Fibroblast of lung (primary cell): ENCODE data around the gene SPOCK1. TPM values are rescaled to one million over a fixed set of nuclear protein-coding genes. Genes with fewer than 3 reads are reported as not detected.

Experiments used
- DNase-seq, 2 donors: peaks; one replicate each; pipeline versions ENCODE4 v3.0.0 to v3.0.0-alpha.2; 2010; ENCODE audit warnings: low read depth in 2 of 2
- H2AFZ ChIP-seq: 2 replicates; pipeline ENCODE4 v1.5.1; 2012; ENCODE audit warnings: low read length, control low read depth, inconsistent platforms
- H3K27ac ChIP-seq: 2 replicates; pipeline ENCODE4 v1.5.1; 2011; ENCODE audit warnings: low read length, control low read depth; ENCODE audit not compliant: insufficient read depth
- H3K27me3 ChIP-seq: 2 replicates; pipeline ENCODE4 v1.5.1; 2011; ENCODE audit warnings: mild to moderate bottlenecking, low read length; ENCODE audit not compliant: control insufficient read depth, insufficient read depth
- H3K36me3 ChIP-seq: 2 replicates; pipeline ENCODE4 v1.5.1; 2011; ENCODE audit warnings: low read length; ENCODE audit not compliant: control insufficient read depth, insufficient read depth
- H3K4me1 ChIP-seq: 2 replicates; pipeline ENCODE4 v1.5.1; 2011; ENCODE audit warnings: low read length; ENCODE audit not compliant: control insufficient read depth, insufficient read depth; ENCODE audit errors: extremely low read depth
- H3K4me2 ChIP-seq: 2 replicates; pipeline ENCODE4 v1.5.1; 2011; ENCODE audit warnings: low read length, control low read depth; ENCODE audit not compliant: insufficient read depth; ENCODE audit errors: extremely low read depth
- H3K4me3 ChIP-seq, 4 experiments: fragments of 200-600 bp in 1 of 4; sonication (generic) in 1 of 4; replicated peaks in 1 of 4; 2 replicates each; pipeline ENCODE4 v1.5.1; 2011 to 2016; ENCODE audit warnings: low read length in 4 of 4, low read depth in 3 of 4, mild to moderate bottlenecking in 3 of 4, control low read depth in 2 of 4, inconsistent platforms in 1 of 4, mixed read lengths in 1 of 4; ENCODE audit not compliant: insufficient read depth in 1 of 4; ENCODE audit errors: control extremely low read depth in 1 of 4
- H3K79me2 ChIP-seq: 2 replicates; pipeline ENCODE4 v1.5.1; 2012; ENCODE audit warnings: mild to moderate bottlenecking, low read length, inconsistent platforms; ENCODE audit not compliant: control insufficient read depth, insufficient read depth
- H3K9ac ChIP-seq: 2 replicates; pipeline ENCODE4 v1.5.1; 2011; ENCODE audit warnings: mild to moderate bottlenecking, low read length, control low read depth; ENCODE audit not compliant: insufficient read depth
- H3K9me3 ChIP-seq: 2 replicates; pipeline ENCODE4 v1.5.1; 2012; ENCODE audit warnings: low read depth, low read length; ENCODE audit not compliant: control insufficient read depth, insufficient read depth
- H4K20me1 ChIP-seq: 2 replicates; pipeline ENCODE4 v1.5.1; 2011; ENCODE audit warnings: low read length; ENCODE audit not compliant: control insufficient read depth, insufficient read depth; ENCODE audit errors: extremely low read depth
- EZH2 ChIP-seq: IDR thresholded peaks from 2 replicates; pipeline ENCODE4 v1.5.1; 2012; ENCODE audit warnings: low read length, control low read depth, mild to moderate bottlenecking; ENCODE audit errors: missing control alignments
- polyA plus RNA-seq, 2 donors: library from polyadenylated mRNA; depleted of rRNA in 1 of 2; stranded (reverse) in 1 of 2; unstranded in 1 of 2; fragments of >200 nt; gene quantifications; 2 replicates each; pipeline ENCODE4 v1.2.1, GENCODE V29; 2011 to 2012; ENCODE audit warnings: missing spikeins in 1 of 2
- total RNA-seq: library from RNA; depleted of rRNA; stranded (reverse); fragments of >200 nt; gene quantifications from 2 replicates; pipeline ENCODE4 v1.2.1, GENCODE V29; 2014
- TF ChIP-seq, protein P1 (sequence below), 2 donors: IDR thresholded peaks in 1 of 2; conservative IDR thresholded peaks in 1 of 2; 1 replicate in 1 of 2; 2 replicates in 1 of 2; pipeline ENCODE4 v1.5.1; 2011 to 2012; ENCODE audit warnings: low read length in 2 of 2, control low read depth in 1 of 2, inconsistent platforms in 1 of 2, low read depth in 1 of 2, mild to moderate bottlenecking in 1 of 2

SPOCK1 gene
- total and polyA plus RNA-seq, 2 donors (not counting 1 experiment from before 2014, with no cell fraction given), result 11.1 to 34.9 TPM

DNA sequence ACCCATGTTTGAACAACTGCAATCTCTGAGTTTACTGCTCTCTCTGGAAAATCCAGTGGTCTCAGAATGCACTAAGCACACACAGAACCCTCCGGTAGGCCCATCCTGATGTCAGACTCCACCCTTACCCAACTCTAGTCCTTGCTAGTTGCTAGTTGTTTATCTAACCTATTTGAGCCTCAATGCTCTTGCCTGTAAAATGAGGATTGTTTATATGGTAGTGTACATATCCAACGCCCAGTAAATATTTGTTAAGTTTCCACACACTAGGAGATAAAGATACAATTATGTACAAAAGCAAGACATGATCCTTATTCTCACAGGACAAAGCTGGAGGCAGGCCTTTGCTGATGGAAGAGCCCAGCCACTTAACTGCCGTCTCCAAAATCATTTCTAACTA, 192.2 kb downstream of the SPOCK1 start:
- Histone ChIP-seq H4K20me1 (no peaks in the 10 kb centered on the region), H3K4me2 (no peak overlapping the region), H3K4me1 (peaks cover 16% of the 10 kb centered on the region), H3K36me3 (no peaks in the 10 kb centered on the region), H3K9ac (no peak overlapping the region), H3K4me3 (no peak overlapping the region), H2AFZ (no peak overlapping the region), H3K27me3 (no peaks in the 10 kb centered on the region), H3K9me3 (no peaks in the 10 kb centered on the region), H3K79me2 (no peaks in the 10 kb centered on the region), H3K27ac (no peak overlapping the region)
- no peak for DNase-seq
- no peak for TF ChIP-seq EZH2

DNA sequence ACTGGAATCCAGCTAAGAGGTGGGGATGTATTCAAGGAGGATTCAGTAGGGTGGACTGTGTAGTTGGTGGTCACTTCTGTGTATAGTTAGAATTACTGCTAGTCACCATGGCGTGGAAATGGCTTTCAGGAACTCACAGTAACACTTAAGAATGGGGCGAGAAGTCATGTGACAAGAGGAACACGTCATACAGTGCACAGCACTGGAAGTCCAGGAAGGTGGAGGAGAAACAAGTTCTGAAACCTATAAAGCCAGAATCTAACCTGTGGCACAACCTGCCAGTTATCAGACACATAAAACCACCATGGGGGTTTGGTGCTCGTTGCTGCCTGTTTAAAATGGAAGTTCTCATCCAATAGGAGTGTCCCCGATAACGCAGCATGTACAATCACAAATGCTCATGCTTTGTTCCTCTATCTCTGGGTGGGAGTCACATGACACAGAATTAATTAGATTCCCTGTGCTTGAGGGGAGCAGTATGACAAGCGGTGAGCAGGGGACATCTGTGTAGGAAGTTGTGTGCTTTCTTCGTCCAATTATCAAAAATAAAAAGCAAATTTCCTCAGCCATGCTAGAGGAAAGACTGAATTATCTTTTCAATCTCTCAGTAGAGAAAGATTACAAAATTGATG, 193.0 kb downstream of the SPOCK1 start:
- Histone ChIP-seq H3K79me2 (no peaks in the 10 kb centered on the region), H4K20me1 (no peaks in the 10 kb centered on the region), H3K4me3 (no peak overlapping the region), H3K9ac (no peak overlapping the region), H2AFZ (no peak overlapping the region), H3K36me3 (no peaks in the 10 kb centered on the region), H3K27me3 (no peaks in the 10 kb centered on the region), H3K4me2 (no peak overlapping the region), H3K9me3 (no peaks in the 10 kb centered on the region), H3K27ac (no peak overlapping the region), H3K4me1 (peaks cover 15% of the 10 kb centered on the region)
- TF ChIP-seq, protein P1, sequence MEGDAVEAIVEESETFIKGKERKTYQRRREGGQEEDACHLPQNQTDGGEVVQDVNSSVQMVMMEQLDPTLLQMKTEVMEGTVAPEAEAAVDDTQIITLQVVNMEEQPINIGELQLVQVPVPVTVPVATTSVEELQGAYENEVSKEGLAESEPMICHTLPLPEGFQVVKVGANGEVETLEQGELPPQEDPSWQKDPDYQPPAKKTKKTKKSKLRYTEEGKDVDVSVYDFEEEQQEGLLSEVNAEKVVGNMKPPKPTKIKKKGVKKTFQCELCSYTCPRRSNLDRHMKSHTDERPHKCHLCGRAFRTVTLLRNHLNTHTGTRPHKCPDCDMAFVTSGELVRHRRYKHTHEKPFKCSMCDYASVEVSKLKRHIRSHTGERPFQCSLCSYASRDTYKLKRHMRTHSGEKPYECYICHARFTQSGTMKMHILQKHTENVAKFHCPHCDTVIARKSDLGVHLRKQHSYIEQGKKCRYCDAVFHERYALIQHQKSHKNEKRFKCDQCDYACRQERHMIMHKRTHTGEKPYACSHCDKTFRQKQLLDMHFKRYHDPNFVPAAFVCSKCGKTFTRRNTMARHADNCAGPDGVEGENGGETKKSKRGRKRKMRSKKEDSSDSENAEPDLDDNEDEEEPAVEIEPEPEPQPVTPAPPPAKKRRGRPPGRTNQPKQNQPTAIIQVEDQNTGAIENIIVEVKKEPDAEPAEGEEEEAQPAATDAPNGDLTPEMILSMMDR (conservative IDR thresholded peaks at IDR 0.05 in 1 of 2, IDR thresholded peaks at IDR 0.05 in 1 of 2; ENCODE audit: low read depth in 1 of 2, low read length in 2 of 2), result no peak
- no peak for TF ChIP-seq EZH2
- DNase-seq, result no peak

DNA sequence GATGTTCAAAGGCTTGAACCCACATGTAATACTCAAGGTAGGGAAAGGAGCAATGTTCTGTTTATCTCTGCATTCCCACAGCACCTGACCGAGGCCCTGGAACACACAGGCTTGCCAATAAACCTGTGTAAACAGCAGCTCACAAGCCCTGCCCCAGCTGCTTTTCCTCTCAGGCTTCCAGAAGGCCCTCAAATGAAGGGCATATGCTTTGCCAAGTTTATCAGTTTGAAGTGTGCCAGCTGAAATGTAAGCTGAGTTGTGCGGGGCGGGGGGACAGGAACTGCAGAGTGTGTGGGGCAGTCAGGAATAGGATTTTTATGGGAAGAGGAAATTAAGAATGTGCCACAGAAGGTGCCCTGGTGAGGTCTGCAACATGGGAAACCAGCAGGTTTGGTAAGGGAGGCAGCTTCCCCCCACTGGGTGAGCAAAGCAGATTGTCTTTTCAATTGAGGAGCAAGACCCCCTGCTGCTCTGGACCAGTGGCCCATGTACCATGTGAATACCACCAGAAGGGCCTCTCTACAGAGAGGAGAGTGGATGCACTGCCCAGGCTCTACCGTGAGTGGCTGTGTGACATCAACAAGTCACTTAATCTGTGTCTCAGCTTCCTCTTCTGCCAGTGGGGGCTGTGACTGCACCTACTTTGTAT, 194.8 kb downstream of the SPOCK1 start:
- H3K4me1 ChIP-seq, result peaks cover 12% of the 10 kb centered on the region
- H3K9ac ChIP-seq, result no peak overlapping the region
- H2AFZ ChIP-seq, result no peak overlapping the region
- TF ChIP-seq EZH2, result no peak
- TF ChIP-seq, protein P1 (conservative IDR thresholded peaks at IDR 0.05 in 1 of 2, IDR thresholded peaks at IDR 0.05 in 1 of 2; ENCODE audit: low read depth in 1 of 2, low read length in 2 of 2), result no peak
- no peak overlapping the region for H3K27ac ChIP-seq
- no peaks in the 10 kb centered on the region for H4K20me1 ChIP-seq
- H3K4me3 ChIP-seq, result no peak overlapping the region
- no peaks in the 10 kb centered on the region for H3K36me3 ChIP-seq
- DNase-seq, result no peak
- no peak overlapping the region for H3K4me2 ChIP-seq
- no peaks in the 10 kb centered on the region for H3K79me2 ChIP-seq
- no peaks in the 10 kb centered on the region for H3K9me3 ChIP-seq
- no peaks in the 10 kb centered on the region for H3K27me3 ChIP-seq
